Chondrocyte (in vitro differentiated cells): Measurements from ENCODE around the gene SMARCD1. TPM values are rescaled to one million over a fixed set of nuclear protein-coding genes. Genes with fewer than 3 reads are reported as not detected.

Experiments
- DNase-seq: peaks from one replicate; pipeline ENCODE4 v3.0.0; 2021; ENCODE audit warnings: mixed read lengths, low spot score
- H3K27ac Mint-ChIP-seq: one replicate; pipeline ENCODE4 v1.8.0; 2021; ENCODE audit warnings: mild to moderate bottlenecking, moderate library complexity, mixed read lengths; ENCODE audit not compliant: unreplicated experiment
- H3K27me3 Mint-ChIP-seq: 2 replicates; pipeline ENCODE4 v1.8.0; 2021; ENCODE audit warnings: low read depth, mixed read lengths
- H3K36me3 Mint-ChIP-seq: 2 replicates; pipeline ENCODE4 v1.8.0; 2021; ENCODE audit warnings: low read depth, mixed read lengths
- H3K4me1 Mint-ChIP-seq: 2 replicates; pipeline ENCODE4 v1.8.0; 2021; ENCODE audit warnings: low read depth, mild to moderate bottlenecking, mixed read lengths
- H3K4me3 Mint-ChIP-seq: one replicate; pipeline ENCODE4 v1.8.0; 2021; ENCODE audit warnings: mild to moderate bottlenecking, moderate library complexity, mixed read lengths; ENCODE audit not compliant: unreplicated experiment
- H3K9me3 Mint-ChIP-seq: 2 replicates; pipeline ENCODE4 v1.8.0; 2021; ENCODE audit warnings: low read depth, mixed read lengths
- total RNA-seq: library from RNA; stranded (reverse); gene quantifications from 3 replicates; pipeline ENCODE4 v1.2.1, GENCODE V29; 2021
- TF ChIP-seq, protein P1 (sequence below): fragments of 200-600 bp; sonication (generic); IDR thresholded peaks from 2 replicates; pipeline ENCODE4 v1.5.0; 2021; ENCODE audit warnings: antibody characterized with exemption, mild to moderate bottlenecking, moderate library complexity

SMARCD1 gene
- total RNA-seq, 1 donor from 2014 or later, result 55.7 TPM

DNA sequence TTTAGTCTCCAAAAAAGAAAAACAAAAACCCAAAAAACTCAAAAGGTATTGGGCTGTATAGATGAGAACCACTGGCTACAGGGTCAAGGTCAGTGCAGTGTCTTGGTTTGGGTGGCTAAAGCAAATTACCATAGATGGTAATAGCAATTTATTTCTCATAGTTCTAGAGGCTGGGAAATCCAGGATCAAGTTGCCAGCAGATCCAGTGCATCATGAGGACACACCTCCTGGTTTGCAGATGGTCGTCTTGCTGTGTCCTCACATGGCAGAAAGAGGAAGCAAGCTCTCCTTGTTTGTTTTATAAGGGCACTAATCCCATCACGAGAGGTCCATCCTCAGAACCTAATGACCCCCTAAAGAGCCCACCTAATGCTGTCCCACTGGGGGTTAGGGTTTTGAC lies 38.1 kb downstream of the SMARCD1 start:
- no peak for DNase-seq
- TF ChIP-seq, protein P1, sequence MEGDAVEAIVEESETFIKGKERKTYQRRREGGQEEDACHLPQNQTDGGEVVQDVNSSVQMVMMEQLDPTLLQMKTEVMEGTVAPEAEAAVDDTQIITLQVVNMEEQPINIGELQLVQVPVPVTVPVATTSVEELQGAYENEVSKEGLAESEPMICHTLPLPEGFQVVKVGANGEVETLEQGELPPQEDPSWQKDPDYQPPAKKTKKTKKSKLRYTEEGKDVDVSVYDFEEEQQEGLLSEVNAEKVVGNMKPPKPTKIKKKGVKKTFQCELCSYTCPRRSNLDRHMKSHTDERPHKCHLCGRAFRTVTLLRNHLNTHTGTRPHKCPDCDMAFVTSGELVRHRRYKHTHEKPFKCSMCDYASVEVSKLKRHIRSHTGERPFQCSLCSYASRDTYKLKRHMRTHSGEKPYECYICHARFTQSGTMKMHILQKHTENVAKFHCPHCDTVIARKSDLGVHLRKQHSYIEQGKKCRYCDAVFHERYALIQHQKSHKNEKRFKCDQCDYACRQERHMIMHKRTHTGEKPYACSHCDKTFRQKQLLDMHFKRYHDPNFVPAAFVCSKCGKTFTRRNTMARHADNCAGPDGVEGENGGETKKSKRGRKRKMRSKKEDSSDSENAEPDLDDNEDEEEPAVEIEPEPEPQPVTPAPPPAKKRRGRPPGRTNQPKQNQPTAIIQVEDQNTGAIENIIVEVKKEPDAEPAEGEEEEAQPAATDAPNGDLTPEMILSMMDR, result no peak
- peaks cover 14% of the 10 kb centered on the region for H3K36me3 Mint-ChIP-seq

DNA sequence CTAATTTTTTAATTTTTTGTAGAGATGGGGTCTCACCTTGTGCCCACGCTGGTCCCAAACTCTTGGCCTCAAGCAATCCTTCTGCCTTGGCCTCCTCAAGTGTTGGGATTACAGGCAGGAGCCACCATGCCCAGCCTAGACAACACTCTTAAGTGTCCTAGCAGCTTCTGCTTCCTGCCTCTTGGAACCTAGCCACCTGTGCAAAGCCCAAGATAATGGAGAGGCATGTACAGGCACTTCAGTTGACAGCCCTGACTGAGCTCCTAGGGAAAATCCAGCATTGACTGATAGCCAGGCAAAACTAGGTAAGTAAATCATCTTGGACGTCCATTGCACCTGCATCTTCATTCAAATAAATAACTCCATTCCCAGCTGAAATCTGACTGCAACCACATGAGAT lies 42.4 kb downstream of the SMARCD1 start:
- H3K27me3 Mint-ChIP-seq, result no peaks in the 10 kb centered on the region
- H3K36me3 Mint-ChIP-seq, result peaks cover 20% of the 10 kb centered on the region
- TF ChIP-seq, protein P1, result no peak
- DNase-seq, result no peak
- H3K4me3 Mint-ChIP-seq, result no peak overlapping the region
- H3K9me3 Mint-ChIP-seq, result no peaks in the 10 kb centered on the region
- no peak overlapping the region for H3K27ac Mint-ChIP-seq
- peaks cover 11% of the 10 kb centered on the region for H3K4me1 Mint-ChIP-seq

More for the DNA sequence above, 38.1 kb downstream of the SMARCD1 start:
- H3K27me3 Mint-ChIP-seq, result no peaks in the 10 kb centered on the region
- no peaks in the 10 kb centered on the region for H3K9me3 Mint-ChIP-seq
- no peak overlapping the region for H3K4me3 Mint-ChIP-seq
- H3K27ac Mint-ChIP-seq, result no peak overlapping the region
- peaks cover 11% of the 10 kb centered on the region for H3K4me1 Mint-ChIP-seq

DNA sequence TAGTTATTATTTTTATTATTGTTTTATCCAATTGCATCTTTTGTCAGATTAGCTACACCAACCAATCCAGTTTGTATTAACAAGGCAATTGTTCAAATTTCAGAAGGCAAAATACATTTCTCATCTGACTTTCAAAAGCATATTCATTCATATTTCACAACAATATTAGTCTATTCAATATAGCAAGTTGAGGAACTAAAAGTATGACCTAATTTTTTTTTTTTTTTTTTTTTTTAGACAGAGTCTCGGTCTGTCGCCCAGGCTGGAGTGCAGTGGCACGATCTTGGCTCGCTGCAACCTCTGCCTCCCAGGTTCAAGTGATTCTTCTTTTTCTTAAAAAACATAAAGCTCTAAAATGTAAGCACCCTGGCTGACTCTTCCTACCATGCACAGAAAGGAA lies 44.1 kb downstream of the SMARCD1 start:
- Mint-ChIP-seq H3K4me3 (no peak overlapping the region), H3K27ac (no peak overlapping the region), H3K9me3 (no peaks in the 10 kb centered on the region), H3K4me1 (peaks cover 14% of the 10 kb centered on the region), H3K27me3 (no peaks in the 10 kb centered on the region), H3K36me3 (peaks cover 26% of the 10 kb centered on the region)
- TF ChIP-seq, protein P1, result no peak
- DNase-seq, result no peak

DNA sequence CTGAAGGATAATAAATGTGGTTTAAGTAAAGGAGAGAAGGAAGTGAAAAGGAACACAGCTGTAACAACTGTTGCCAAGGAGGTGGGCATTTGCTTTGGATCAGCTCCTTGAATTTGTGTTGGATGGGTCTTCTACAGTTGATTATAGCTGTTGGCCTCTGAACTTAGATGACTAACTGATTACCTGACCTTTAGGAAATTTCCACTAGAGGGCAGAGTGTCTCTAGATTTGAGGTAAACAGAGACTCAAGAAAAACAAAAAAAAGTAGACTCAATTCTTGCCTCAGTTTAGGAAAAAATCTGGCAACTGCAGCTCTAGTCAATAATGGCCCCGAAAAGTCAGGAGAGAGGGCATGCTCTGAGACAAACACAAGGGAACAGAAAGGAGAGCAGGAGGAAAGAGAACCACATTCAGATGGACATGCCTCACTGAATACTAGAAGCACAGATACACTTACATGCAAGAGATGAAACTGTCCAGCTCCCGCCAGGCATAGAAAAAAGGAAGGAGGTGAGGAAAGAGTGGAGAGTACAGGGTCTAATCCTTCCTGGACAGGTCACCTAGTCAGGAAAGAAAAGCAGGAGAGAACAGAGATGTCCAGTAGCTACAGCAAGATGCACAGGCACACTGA lies 47.5 kb downstream of the SMARCD1 start:
- Mint-ChIP-seq H3K27ac (peak overlapping the region; percentile 29), H3K4me1 (peaks cover 12% of the 10 kb centered on the region), H3K4me3 (no peak overlapping the region), H3K9me3 (no peaks in the 10 kb centered on the region), H3K27me3 (no peaks in the 10 kb centered on the region), H3K36me3 (peaks cover 31% of the 10 kb centered on the region)
- no peak for DNase-seq
- TF ChIP-seq, protein P1, result peak; percentile 83

DNA sequence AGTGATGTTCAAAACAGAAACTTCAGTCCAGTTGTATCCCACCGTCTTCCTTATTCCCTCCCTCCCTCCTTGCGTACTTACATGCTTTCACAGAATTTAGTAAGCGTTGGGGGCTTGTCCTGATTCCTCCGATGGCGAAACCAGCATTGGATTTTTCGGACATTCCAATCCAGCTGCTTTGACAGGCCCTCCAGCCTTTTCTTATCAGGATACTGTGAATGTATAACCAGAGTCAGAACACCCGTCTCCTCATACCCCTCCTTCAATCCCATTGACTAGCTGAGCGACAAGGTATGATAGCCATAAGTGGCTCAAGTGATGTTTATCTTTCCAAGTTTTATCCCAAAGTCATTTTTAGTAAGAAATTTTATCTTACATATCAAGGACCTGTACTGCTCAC lies 57.9 kb downstream of the SMARCD1 start:
- no peaks in the 10 kb centered on the region for H3K9me3 Mint-ChIP-seq
- H3K4me3 Mint-ChIP-seq, result no peak overlapping the region
- no peak for DNase-seq
- TF ChIP-seq, protein P1, result no peak
- peaks cover 13% of the 10 kb centered on the region for H3K36me3 Mint-ChIP-seq
- peaks cover 10% of the 10 kb centered on the region for H3K4me1 Mint-ChIP-seq
- no peaks in the 10 kb centered on the region for H3K27me3 Mint-ChIP-seq
- H3K27ac Mint-ChIP-seq, result no peak overlapping the region
